Small intestine (tissue), 7 donors: ENCODE data around the gene EIPR1. TPM values are rescaled to one million over a fixed set of nuclear protein-coding genes. Genes with fewer than 3 reads are reported as not detected.
"Not testable (repeated sequence)": the region's sequence is repeated elsewhere in the genome, so short reads cannot be mapped to it uniquely, and the experiment has no call there.

ENCODE experiments used
- DNase-seq, 2 donors: peaks; one replicate each; pipeline versions ENCODE4 v3.0.0 to v3.0.0-alpha.2; 2013
- FAIRE-seq: peaks from 2 replicates; lab custom pipeline; 2012; peaks lifted over from hg19 to GRCh38; lab: Jason Lieb, UNC
- H3K27ac ChIP-seq, 3 donors: one replicate each; pipeline ENCODE4 v1.5.1; 2013; ENCODE audit warnings: low read length in 2 of 3, mild to moderate bottlenecking in 2 of 3, control low read depth in 1 of 3, inconsistent platforms in 1 of 3, low read depth in 1 of 3, moderate library complexity in 1 of 3
- H3K27me3 ChIP-seq, 3 donors: one replicate each; pipeline ENCODE4 v1.6.1; 2013; ENCODE audit warnings: low read length in 3 of 3, inconsistent platforms in 1 of 3; ENCODE audit not compliant: control insufficient read depth in 3 of 3, insufficient read depth in 3 of 3
- H3K36me3 ChIP-seq, 3 donors: one replicate each; pipeline ENCODE4 v1.6.1; 2013; ENCODE audit warnings: low read length in 3 of 3, inconsistent platforms in 1 of 3, low read depth in 1 of 3, mild to moderate bottlenecking in 1 of 3, moderate library complexity in 1 of 3; ENCODE audit not compliant: control insufficient read depth in 3 of 3, insufficient read depth in 2 of 3
- H3K4me1 ChIP-seq, 3 donors: one replicate each; pipeline ENCODE4 v1.6.1; 2013; ENCODE audit warnings: low read length in 2 of 3, inconsistent platforms in 1 of 3, low read depth in 1 of 3, mild to moderate bottlenecking in 1 of 3, moderate library complexity in 1 of 3; ENCODE audit not compliant: control insufficient read depth in 3 of 3, insufficient read depth in 2 of 3
- H3K4me3 ChIP-seq, 3 donors: one replicate each; pipeline ENCODE4 v1.5.1; 2013; ENCODE audit warnings: low read length in 3 of 3, control low read depth in 1 of 3, inconsistent platforms in 1 of 3, low read depth in 1 of 3, mild to moderate bottlenecking in 1 of 3, moderate library complexity in 1 of 3
- H3K9me3 ChIP-seq, 2 donors: one replicate each; pipeline ENCODE4 v1.6.1; 2013; ENCODE audit warnings: low read depth in 1 of 2, low read length in 1 of 2; ENCODE audit not compliant: control insufficient read depth in 2 of 2, insufficient read depth in 1 of 2
- WGBS, 3 donors: extraction: QIAGEN DNeasy Blood & Tissue Kit; methylation state at CpG; one replicate each; pipeline ENCODE4 v1.1.7; 2013; 5-methylcytosine and 5-hydroxymethylcytosine counted together
- polyA plus RNA-seq, 4 donors: library from polyadenylated mRNA; stranded (reverse) in 3 of 4; unstranded in 1 of 4; fragments of 200-250 nt in 3 of 4; fragments of 120-200 nt in 1 of 4; gene quantifications; one replicate each; pipeline versions ENCODE4 v1.2.1 to v1.2.3, GENCODE V29; 2013
- donor health status: healthy with polysubstance abuse.
- donor health status: control.
- donor health status: control.
- donor health status: Bipolar disorder and iron deficiency.
- donor health status: healthy.

The EIPR1 gene
- polyA plus RNA-seq, 4 donors: 16.8 to 28.5 (median 19.5) TPM

- FAIRE-seq: no peak
- 90 to 97% (median 92%) methylated on average over 17 of the region's 17 CpGs for WGBS, 3 donors
- DNase-seq: no peak
These were observed 15.9 kb downstream of the EIPR1 start for GRCh38 chr2:3361518-3362389.

GRCh38 chr2:3357926-3358325, 19.7 kb downstream of the EIPR1 start:
- Histone ChIP-seq H3K4me1 (no peaks in the 10 kb centered on the region), H3K36me3 (peaks cover 0 to 6% (median 5%) of the 10 kb centered on the region in 3 donors), H3K27ac (no peak overlapping the region), H3K4me3 (no peak overlapping the region), H3K9me3 (no peaks in the 10 kb centered on the region), H3K27me3 (no peaks in the 10 kb centered on the region)
- no peak for FAIRE-seq
- DNase-seq: no peak
- WGBS, 3 donors: 92 to 95% (median 92%) methylated on average over 8 of the region's 8 CpGs

More at GRCh38 chr2:3361518-3362389, 15.9 kb downstream of the EIPR1 start:
- H3K36me3 ChIP-seq: no peaks in the 10 kb centered on the region
- H3K27me3 ChIP-seq: no peaks in the 10 kb centered on the region
- no peak overlapping the region for H3K4me3 ChIP-seq
- H3K9me3 ChIP-seq: no peaks in the 10 kb centered on the region
- H3K27ac ChIP-seq: no peak overlapping the region
- no peaks in the 10 kb centered on the region for H3K4me1 ChIP-seq

- 87 to 92% (median 91%) methylated on average over 2 of the region's 2 CpGs for WGBS, 3 donors
- not testable (repeated sequence) for H3K4me3 ChIP-seq, H3K27me3 ChIP-seq, FAIRE-seq, H3K27ac ChIP-seq, H3K4me1 ChIP-seq, DNase-seq, H3K9me3 ChIP-seq
- peaks cover 1 to 10% (median 6%) of the 10 kb centered on the region in 3 donors for H3K36me3 ChIP-seq
These were observed 20.2 kb downstream of the EIPR1 start for GRCh38 chr2:3357446-3357845.

- H3K27ac ChIP-seq: no peak overlapping the region
- peaks cover 0 to 6% of the 10 kb centered on the region in 2 donors for H3K9me3 ChIP-seq
- DNase-seq (peak in 1 of 2 donors; percentile 43), FAIRE-seq (no peak)
- H3K36me3 ChIP-seq: peaks cover 2 to 12% (median 6%) of the 10 kb centered on the region in 3 donors
- no peaks in the 10 kb centered on the region for H3K27me3 ChIP-seq
- H3K4me1 ChIP-seq: no peaks in the 10 kb centered on the region
- H3K4me3 ChIP-seq: no peak overlapping the region
- WGBS, 3 donors: 57 to 69% (median 61%) methylated on average over 2 of the region's 2 CpGs
These were observed 20.8 kb downstream of the EIPR1 start for GRCh38 chr2:3356799-3357198.

GRCh38 chr2:3355951-3356569, 21.6 kb downstream of the EIPR1 start:
- WGBS, 3 donors: 77 to 80% (median 80%) methylated on average over 8 of the region's 8 CpGs
- FAIRE-seq (no peak), DNase-seq (no peak)
- no peaks in the 10 kb centered on the region for H3K4me1 ChIP-seq
- H3K36me3 ChIP-seq: peaks cover 2 to 12% (median 6%) of the 10 kb centered on the region in 3 donors
- H3K27ac ChIP-seq: peak overlapping the region in 1 of 3 donors; percentile 48
- no peaks in the 10 kb centered on the region for H3K27me3 ChIP-seq
- H3K9me3 ChIP-seq: peaks cover 0 to 6% of the 10 kb centered on the region in 2 donors
- H3K4me3 ChIP-seq: no peak overlapping the region

GRCh38 chr2:3354986-3355385, 22.6 kb downstream of the EIPR1 start:
- Histone ChIP-seq H3K27me3 (no peaks in the 10 kb centered on the region), H3K4me1 (no peaks in the 10 kb centered on the region), H3K36me3 (peaks cover 2 to 12% (median 6%) of the 10 kb centered on the region in 3 donors), H3K9me3 (peaks cover 0 to 8% of the 10 kb centered on the region in 2 donors), H3K27ac (no peak overlapping the region), H3K4me3 (no peak overlapping the region)
- DNase-seq (no peak), FAIRE-seq (no peak)
- 89 to 96% (median 91%) methylated on average over 3 of the region's 3 CpGs for WGBS, 3 donors

- FAIRE-seq (no peak), DNase-seq (no peak)
- no peak overlapping the region for H3K27ac ChIP-seq
These were observed 28.4 kb downstream of the EIPR1 start for GRCh38 chr2:3349211-3349693.

GRCh38 chr2:3348767-3349166, 28.9 kb downstream of the EIPR1 start:
- DNase-seq (no peak), FAIRE-seq (no peak)
- WGBS, 3 donors: 88 to 92% (median 92%) methylated on average over 12 of the region's 12 CpGs
- Histone ChIP-seq H3K9me3 (peaks cover 0 to 17% of the 10 kb centered on the region in 2 donors), H3K36me3 (peaks cover 2 to 34% (median 6%) of the 10 kb centered on the region in 3 donors), H3K27me3 (no peaks in the 10 kb centered on the region), H3K4me3 (no peak overlapping the region), H3K4me1 (no peaks in the 10 kb centered on the region), H3K27ac (no peak overlapping the region)

More at GRCh38 chr2:3349211-3349693, 28.4 kb downstream of the EIPR1 start:
- H3K4me1 ChIP-seq: no peaks in the 10 kb centered on the region
- 88 to 94% (median 91%) methylated on average over 12 to 13 of the region's 13 CpGs for WGBS, 3 donors
- H3K36me3 ChIP-seq: peaks cover 2 to 36% (median 8%) of the 10 kb centered on the region in 3 donors
- H3K27me3 ChIP-seq: no peaks in the 10 kb centered on the region
- H3K9me3 ChIP-seq: peaks cover 0 to 17% of the 10 kb centered on the region in 2 donors
- H3K4me3 ChIP-seq: no peak overlapping the region
